HepG2 (cell line): ENCODE data around the gene MADCAM1. TPM values are rescaled to one million over a fixed set of nuclear protein-coding genes. Genes with fewer than 3 reads are reported as not detected.
A peak's percentile ranks its signal among the peaks of the same experiment; 100 is the strongest.

Source experiments
- ATAC-seq: fragments of 200-7000 bp; cut with Tn5 transposase; 3 replicates; pipeline ENCODE4 v1.9.1; 2020; ENCODE audit warnings: mild to moderate bottlenecking, moderate library complexity
- BruUV-seq: library from RNA; stranded (reverse); fragments of 400-500 nt; replicated peaks from 2 replicates; lab custom pipeline; 2021; lab: Mats Ljungman, UMichigan
- CTCF ChIA-PET: fragments of 300-600 bp; formaldehyde crosslinking; extraction: SDS; loops from one replicate; lab custom pipeline; 2021; ENCODE audit warnings: low total read pairs, inconsistent platforms, low intra/inter-chr PET ratio; lab: Yijun Ruan, JAX
- POLR2A ChIA-PET: fragments of 350-600 bp; sonication (Branson Sonifier 250); formaldehyde crosslinking; loops from one replicate; lab custom pipeline; 2020; ENCODE audit warnings: antibody characterized with exemption, inconsistent platforms; lab: Yijun Ruan, JAX
- DNase-seq: peaks from one replicate; pipeline ENCODE4 v3.0.0-alpha.2; 2015; ENCODE audit warnings: low spot score
- FAIRE-seq: peaks from 3 replicates; lab custom pipeline; 2011; peaks lifted over from hg19 to GRCh38; lab: Jason Lieb, UNC
- H2AFZ ChIP-seq: one replicate; pipeline ENCODE4 v1.6.1; 2011; ENCODE audit warnings: low read length, inconsistent platforms
- H3K27ac ChIP-seq: fragments of 300-600 bp; 3 replicates; pipeline ENCODE4 v1.8.0; 2011; ENCODE audit warnings: mixed run types, mild to moderate bottlenecking, mixed read lengths, low read length, inconsistent platforms; ENCODE audit not compliant: insufficient read depth; ENCODE audit errors: extremely low read length
- H3K27me3 ChIP-seq, 2 experiments: fragments of 200-600 bp in 1 of 2; 2 replicates in 1 of 2; 3 replicates in 1 of 2; pipeline versions ENCODE4 v1.6.0 to v1.8.0; 2011; ENCODE audit warnings: low read length in 2 of 2, mild to moderate bottlenecking in 2 of 2, moderate library complexity in 2 of 2, inconsistent platforms in 1 of 2; ENCODE audit not compliant: insufficient read depth in 2 of 2, control insufficient read depth in 1 of 2
- H3K36me3 ChIP-seq, 2 experiments: fragments of 200-600 bp in 1 of 2; replicated peaks in 1 of 2; 2 replicates in 1 of 2; 3 replicates in 1 of 2; pipeline versions ENCODE4 v1.5.1 to v1.8.0; 2011; ENCODE audit warnings: low read length in 2 of 2, inconsistent platforms in 1 of 2; ENCODE audit not compliant: insufficient read depth in 2 of 2, control insufficient read depth in 1 of 2
- H3K4me1 ChIP-seq: 2 replicates; pipeline ENCODE4 v1.5.1; 2012; ENCODE audit warnings: low read length, inconsistent platforms; ENCODE audit not compliant: insufficient read depth
- H3K4me2 ChIP-seq: 2 replicates; pipeline ENCODE4 v1.6.0; 2011; ENCODE audit warnings: low read depth, low read length, inconsistent platforms
- H3K4me3 ChIP-seq, 3 experiments: fragments of 200-600 bp in 1 of 3; sonication (generic), shearing (Covaris generic) in 1 of 3; replicated peaks in 1 of 3; 2 replicates each; pipeline ENCODE4 v1.5.1; 2011 to 2016; ENCODE audit warnings: low read length in 3 of 3, inconsistent platforms in 2 of 3, low read depth in 2 of 3, mild to moderate bottlenecking in 2 of 3, control low read depth in 1 of 3, mixed read lengths in 1 of 3; ENCODE audit not compliant: insufficient read depth in 1 of 3
- H3K79me2 ChIP-seq: one replicate; pipeline ENCODE4 v1.6.1; 2011; ENCODE audit warnings: low read length, inconsistent platforms; ENCODE audit not compliant: insufficient read depth
- H3K9ac ChIP-seq: 2 replicates; pipeline ENCODE4 v1.6.0; 2011; ENCODE audit warnings: mild to moderate bottlenecking, low read depth, low read length, inconsistent platforms; ENCODE audit not compliant: insufficient read depth
- H3K9me3 ChIP-seq: 2 replicates; pipeline ENCODE4 v1.5.1; 2012; ENCODE audit warnings: mild to moderate bottlenecking, low read length
- H4K20me1 ChIP-seq: 2 replicates; pipeline ENCODE4 v1.6.0; 2011; ENCODE audit warnings: inconsistent platforms, mild to moderate bottlenecking, low read length, moderate library complexity; ENCODE audit not compliant: insufficient read depth
- EEA1 ChIP-seq: sonication (generic); formaldehyde crosslinking; IDR thresholded peaks from 2 replicates; pipeline ENCODE4 v1.5.1; 2020; ENCODE audit warnings: mild to moderate bottlenecking, missing genetic modification reagents, borderline replicate concordance
- HES4 ChIP-seq: sonication (generic); formaldehyde crosslinking; IDR thresholded peaks from 2 replicates; pipeline ENCODE4 v1.9.0; 2021; ENCODE audit warnings: mild to moderate bottlenecking, missing genetic modification reagents, borderline replicate concordance
- HNF4G ChIP-seq, 2 experiments: sonication (generic) in 1 of 2; formaldehyde crosslinking in 1 of 2; IDR thresholded peaks; 2 replicates each; pipeline versions ENCODE4 v1.4.0 to v1.6.1; 2011 to 2020; ENCODE audit warnings: borderline replicate concordance in 2 of 2, low read depth in 2 of 2, mild to moderate bottlenecking in 2 of 2, low read length in 1 of 2, missing genetic modification reagents in 1 of 2, moderate library complexity in 1 of 2
- SOX13 ChIP-seq, 3 experiments: fragments of 450-650 bp in 1 of 3; sonication (generic) in 1 of 3; formaldehyde crosslinking in 1 of 3; IDR thresholded peaks in 2 of 3; conservative IDR thresholded peaks in 1 of 3; 2 replicates each; pipeline versions ENCODE4 v1.5.0 to v1.6.1; 2016 to 2020; ENCODE audit warnings: antibody characterized with exemption in 1 of 3, mild to moderate bottlenecking in 1 of 3, missing compliant biosample characterization in 1 of 3, missing genetic modification reagents in 1 of 3, moderate library complexity in 1 of 3
- TBX2 ChIP-seq: sonication (generic); formaldehyde crosslinking; IDR thresholded peaks from 2 replicates; pipeline ENCODE4 v1.5.0; 2020; ENCODE audit warnings: missing genetic modification reagents, mild to moderate bottlenecking, borderline replicate concordance
- ZMYM2 ChIP-seq: sonication (generic); formaldehyde crosslinking; IDR thresholded peaks from 2 replicates; pipeline ENCODE4 v1.8.0; 2022; ENCODE audit warnings: mild to moderate bottlenecking, missing genetic modification reagents
- ZNF773 ChIP-seq: sonication (generic); formaldehyde crosslinking; IDR thresholded peaks from 2 replicates; pipeline ENCODE4 v1.4.0; 2020; ENCODE audit warnings: missing genetic modification reagents, borderline replicate concordance
- WGBS: methylation state at CpG from one replicate; pipeline ENCODE4 v1.1.6; 2017; ENCODE audit warnings: low lambda C conversion rate; 5-methylcytosine and 5-hydroxymethylcytosine counted together
- in situ Hi-C: cut with HindIII; loops from 2 replicates; pipeline ENCODE4 v1.10.0; 2017; ENCODE audit warnings: low pct_unique_long_range_greater_than_20kb; ENCODE audit not compliant: extremely low pct_ligation_motif_present
- intact Hi-C: fragments of 100-400 bp; cut with micrococcal nuclease; formaldehyde crosslinking; loops from one replicate; pipeline ENCODE4 v1.10.0; 2022; ENCODE audit not compliant: unreplicated experiment
- polyA plus RNA-seq, 8 experiments: library from polyadenylated mRNA; depleted of rRNA in 3 of 8; stranded (reverse) in 7 of 8; unstranded in 1 of 8; fragments of >200 nt; fragmentation: Illumina TruSeq in 4 of 8; extraction: Trizol in 4 of 8; gene quantifications; 2 replicates each; pipeline versions ENCODE4 v1.2.1 to v1.2.3, GENCODE V29; 2011 to 2016; ENCODE audit warnings: low read depth in 4 of 8, missing spikeins in 1 of 8, mixed read lengths in 1 of 8; ENCODE audit not compliant: insufficient read depth in 1 of 8
- total RNA-seq, 5 experiments: library from RNA; depleted of rRNA; stranded (reverse); fragments of >200 nt; fragmentation: Illumina TruSeq; extraction: Trizol; gene quantifications; 2 replicates each; pipeline ENCODE4 v1.2.3, GENCODE V29; 2016; ENCODE audit warnings: low read depth in 1 of 5
- TF ChIP-seq, protein P1 (sequence below): fragments of 450-650 bp; IDR thresholded peaks from 2 replicates; pipeline ENCODE4 v1.6.1; 2016

The MADCAM1 gene
- total and polyA plus RNA-seq, 2 of the 13 experiments (the other 11 are each of a cell fraction or from before 2014, with no cell fraction given), result 0.29 to 0.33 TPM

DNA sequence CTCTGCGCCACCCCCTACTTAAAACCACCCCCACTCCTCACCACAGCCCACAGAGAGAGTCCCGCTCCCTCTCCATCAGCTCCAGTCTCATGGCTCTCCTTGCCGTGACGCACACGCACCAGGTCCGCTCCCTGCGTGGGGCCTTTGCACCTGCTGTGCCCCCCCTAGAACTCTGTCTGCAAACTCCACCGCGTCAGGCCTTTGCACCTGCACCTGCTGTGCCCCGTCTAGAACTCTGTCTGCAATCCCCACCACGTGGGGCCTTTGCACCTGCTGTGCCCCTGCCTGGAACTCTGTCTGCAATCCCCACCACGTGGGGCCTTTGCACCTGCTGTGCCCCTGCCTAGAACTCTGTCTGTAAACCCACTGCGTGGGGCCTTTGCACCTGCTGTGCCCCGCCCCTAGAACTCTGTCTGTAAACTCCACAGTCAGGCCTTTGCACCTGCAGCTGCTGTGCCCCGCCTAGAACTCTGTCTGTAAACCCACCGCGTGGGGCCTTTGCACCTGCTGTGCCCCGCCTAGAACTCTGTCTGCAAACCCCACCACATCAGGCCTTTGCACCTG lies 39.7 kb upstream of the MADCAM1 start:
- H3K27ac ChIP-seq, result no peak overlapping the region
- H4K20me1 ChIP-seq, result peaks cover 32% of the 10 kb centered on the region; the same call in 1 of the 2 replicates
- H3K4me3 ChIP-seq, result no peak overlapping the region
- intact Hi-C loops, result no loop called here
- no peaks in the 10 kb centered on the region; a peak in 1 of 5 replicates for H3K27me3 ChIP-seq
- peaks cover 22% of the 10 kb centered on the region for H3K4me1 ChIP-seq
- CTCF ChIA-PET, result no interaction called here
- no peaks in the 10 kb centered on the region for H3K79me2 ChIP-seq
- no peak for FAIRE-seq
- POLR2A ChIA-PET, result no interaction called here
- no peak overlapping the region for H2AFZ ChIP-seq
- no peaks in the 10 kb centered on the region; a peak in 1 of 5 replicates for H3K36me3 ChIP-seq
- ATAC-seq, result no peak
- no peak for TF ChIP-seq SOX13 (IDR thresholded peaks at IDR 0.05)
- no peak for TF ChIP-seq SOX13 (CRISPR knock-in tag; conservative IDR thresholded peaks at IDR 0.05 in 1 of 2, IDR thresholded peaks at IDR 0.05 in 1 of 2)
- TF ChIP-seq, protein P1, sequence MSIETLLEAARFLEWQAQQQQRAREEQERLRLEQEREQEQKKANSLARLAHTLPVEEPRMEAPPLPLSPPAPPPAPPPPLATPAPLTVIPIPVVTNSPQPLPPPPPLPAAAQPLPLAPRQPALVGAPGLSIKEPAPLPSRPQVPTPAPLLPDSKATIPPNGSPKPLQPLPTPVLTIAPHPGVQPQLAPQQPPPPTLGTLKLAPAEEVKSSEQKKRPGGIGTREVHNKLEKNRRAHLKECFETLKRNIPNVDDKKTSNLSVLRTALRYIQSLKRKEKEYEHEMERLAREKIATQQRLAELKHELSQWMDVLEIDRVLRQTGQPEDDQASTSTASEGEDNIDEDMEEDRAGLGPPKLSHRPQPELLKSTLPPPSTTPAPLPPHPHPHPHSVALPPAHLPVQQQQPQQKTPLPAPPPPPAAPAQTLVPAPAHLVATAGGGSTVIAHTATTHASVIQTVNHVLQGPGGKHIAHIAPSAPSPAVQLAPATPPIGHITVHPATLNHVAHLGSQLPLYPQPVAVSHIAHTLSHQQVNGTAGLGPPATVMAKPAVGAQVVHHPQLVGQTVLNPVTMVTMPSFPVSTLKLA, result peak; percentile 29; the same call in 1 of the 2 replicates
- peak; percentile 36; the same call in 1 of the 2 replicates for TF ChIP-seq TBX2 (CRISPR knock-in tag)
- TF ChIP-seq EEA1 (CRISPR knock-in tag), result no peak
- no peak for TF ChIP-seq HES4 (CRISPR knock-in tag)
- TF ChIP-seq HNF4G (IDR thresholded peaks at IDR 0.05; ENCODE audit: borderline replicate concordance, low read depth, low read length), result peak; percentile 15; the same call in 1 of the 2 replicates
- TF ChIP-seq HNF4G (CRISPR knock-in tag; IDR thresholded peaks at IDR 0.05; ENCODE audit: borderline replicate concordance, low read depth), result no peak
- peak; percentile 85; the same call in 1 of the 2 replicates for TF ChIP-seq ZMYM2 (CRISPR knock-in tag)
- no peak for TF ChIP-seq ZNF773 (CRISPR knock-in tag)
- in situ Hi-C loops, result no loop called here
- WGBS, result 64% methylated on average over 16 of the region's 18 CpGs
- H3K4me2 ChIP-seq, result no peak overlapping the region
- DNase-seq, result no peak
- BruUV-seq, result no TSS peak
- no peak overlapping the region for H3K9ac ChIP-seq
- H3K9me3 ChIP-seq, result no peaks in the 10 kb centered on the region
